GM13976 (cell line): ENCODE results near the gene CYLD.

ENCODE experiments used
- DNase-seq: peaks from one replicate; pipeline ENCODE4 v3.0.0; 2012; ENCODE audit warnings: low spot score
- CTCF ChIP-seq: IDR thresholded peaks from 2 replicates; pipeline ENCODE4 v1.5.1; 2012; ENCODE audit warnings: borderline replicate concordance, mild to moderate bottlenecking; ENCODE audit not compliant: insufficient read depth; ENCODE audit errors: extremely low read depth, missing control alignments, control extremely low read depth
- in situ Hi-C: fragments of 300-500 bp; cut with MboI; formaldehyde crosslinking; loops from one replicate; pipeline ENCODE4 v1.12.0; 2022; ENCODE audit warnings: low sequenced_read_pairs, mixed read lengths, inconsistent platforms; ENCODE audit not compliant: unreplicated experiment

Gene CYLD

GRCh38 chr16:50828164-50828702 is 86.3 kb downstream of the CYLD start:
- in situ Hi-C loops = no loop called here
- TF ChIP-seq CTCF = no peak
- no peak for DNase-seq

- in situ Hi-C loops = no loop called here
- no peak for DNase-seq
- TF ChIP-seq CTCF = no peak
Observed at GRCh38 chr16:50830698-50831097, 88.8 kb downstream of the CYLD start.

GRCh38 chr16:50831751-50832150 is 89.9 kb downstream of the CYLD start:
- DNase-seq = no peak
- in situ Hi-C loops = no loop called here
- no peak for TF ChIP-seq CTCF

GRCh38 chr16:50833929-50834328 is 92.0 kb downstream of the CYLD start:
- in situ Hi-C loops = no loop called here
- TF ChIP-seq CTCF = no peak
- DNase-seq = no peak

GRCh38 chr16:50834701-50835100 is 92.8 kb downstream of the CYLD start:
- no peak for DNase-seq
- no peak for TF ChIP-seq CTCF
- in situ Hi-C loops = no loop called here

GRCh38 chr16:50835358-50836060 is 93.6 kb downstream of the CYLD start:
- in situ Hi-C loops = no loop called here
- DNase-seq = no peak
- no peak for TF ChIP-seq CTCF
